GM12892 (cell line): ENCODE results near the gene ENKD1.
"Not testable (repeated sequence)": the region's sequence is repeated elsewhere in the genome, so short reads cannot be mapped to it uniquely, and the experiment has no call there.

Experiments used
- DNase-seq: peaks from one replicate; pipeline ENCODE4 v3.0.0; 2011; ENCODE audit not compliant: insufficient read length
- FAIRE-seq: peaks from 2 replicates; lab custom pipeline; 2011; peaks lifted over from hg19 to GRCh38; lab: Jason Lieb, UNC
- POLR2A ChIP-seq: IDR thresholded peaks from 2 replicates; pipeline ENCODE4 v1.6.1; 2011; ENCODE audit warnings: low read depth, low read length, control low read depth
- POLR2AphosphoS5 ChIP-seq: IDR thresholded peaks from 2 replicates; pipeline ENCODE4 v1.6.1; 2011; ENCODE audit warnings: low read depth, low read length, control low read depth
- TAF1 ChIP-seq: IDR thresholded peaks from 2 replicates; pipeline ENCODE4 v1.6.1; 2011; ENCODE audit warnings: low read depth, mild to moderate bottlenecking, control low read depth, low read length, borderline replicate concordance

The ENKD1 gene

DNA sequence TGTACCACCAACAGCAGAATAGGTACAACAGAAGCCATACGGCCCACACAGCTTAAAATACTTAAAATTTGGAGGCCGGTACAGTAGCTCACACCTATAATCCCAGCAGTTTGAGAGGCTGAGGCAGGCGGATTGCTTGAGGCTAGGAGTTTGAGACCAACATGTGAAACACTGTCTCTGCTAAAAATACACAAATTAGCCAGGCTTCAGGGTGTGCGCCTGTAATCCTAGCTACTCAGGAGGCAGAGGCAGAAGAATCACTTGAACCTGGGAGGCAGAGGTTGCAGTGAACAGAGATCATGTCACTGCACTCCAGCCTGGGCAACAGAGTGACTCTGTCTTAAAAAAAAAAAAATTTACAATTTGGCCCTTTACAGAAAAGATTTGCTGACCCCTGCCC, 35.6 kb upstream of the ENKD1 start:
- TF ChIP-seq POLR2AphosphoS5, result no peak
- TF ChIP-seq TAF1, result no peak
- TF ChIP-seq POLR2A, result no peak
- no peak for FAIRE-seq
- no peak for DNase-seq

DNA sequence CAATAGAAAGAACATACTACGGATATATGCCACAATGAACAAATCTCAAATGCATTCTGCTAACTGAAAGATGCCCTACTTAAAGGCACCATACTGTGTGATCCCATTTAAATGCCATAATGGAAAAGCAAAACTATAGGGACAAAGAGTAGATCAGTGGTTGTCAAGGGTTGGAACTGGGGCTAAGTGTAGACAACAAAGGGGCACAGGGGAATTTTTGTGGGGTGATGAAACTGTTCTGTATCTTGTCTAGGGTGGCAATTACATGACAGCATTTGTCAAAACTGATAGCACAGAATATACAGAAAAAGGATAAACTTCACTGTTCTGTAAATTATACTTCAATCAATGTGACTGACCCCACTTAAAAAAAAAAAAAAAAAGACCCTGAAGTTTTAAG, 34.9 kb upstream of the ENKD1 start:
- DNase-seq (no peak), FAIRE-seq (no peak)
- TF ChIP-seq POLR2AphosphoS5 (no peak), TAF1 (no peak), POLR2A (no peak)

DNA sequence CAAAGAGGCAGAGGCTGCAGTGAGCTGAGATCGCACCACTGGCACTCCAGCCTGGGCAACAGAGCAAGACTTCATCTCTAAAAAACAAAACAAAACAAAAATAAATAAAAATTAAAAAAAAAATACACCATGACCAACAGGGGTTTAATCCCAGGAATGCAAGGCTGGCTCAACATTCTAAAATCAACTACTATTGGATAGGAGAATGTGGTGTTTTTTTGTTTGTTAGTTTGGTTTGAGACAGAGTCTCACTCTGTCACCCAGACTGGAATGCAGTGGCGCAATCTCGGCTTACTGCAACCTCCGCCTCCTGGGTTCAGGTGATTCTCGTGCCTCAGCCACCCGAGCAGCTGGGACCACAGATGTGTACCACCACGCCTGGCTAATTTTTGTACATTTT, 32.7 kb upstream of the ENKD1 start:
- DNase-seq, result no peak
- TF ChIP-seq POLR2A, result no peak
- no peak for TF ChIP-seq POLR2AphosphoS5
- FAIRE-seq, result no peak

DNA sequence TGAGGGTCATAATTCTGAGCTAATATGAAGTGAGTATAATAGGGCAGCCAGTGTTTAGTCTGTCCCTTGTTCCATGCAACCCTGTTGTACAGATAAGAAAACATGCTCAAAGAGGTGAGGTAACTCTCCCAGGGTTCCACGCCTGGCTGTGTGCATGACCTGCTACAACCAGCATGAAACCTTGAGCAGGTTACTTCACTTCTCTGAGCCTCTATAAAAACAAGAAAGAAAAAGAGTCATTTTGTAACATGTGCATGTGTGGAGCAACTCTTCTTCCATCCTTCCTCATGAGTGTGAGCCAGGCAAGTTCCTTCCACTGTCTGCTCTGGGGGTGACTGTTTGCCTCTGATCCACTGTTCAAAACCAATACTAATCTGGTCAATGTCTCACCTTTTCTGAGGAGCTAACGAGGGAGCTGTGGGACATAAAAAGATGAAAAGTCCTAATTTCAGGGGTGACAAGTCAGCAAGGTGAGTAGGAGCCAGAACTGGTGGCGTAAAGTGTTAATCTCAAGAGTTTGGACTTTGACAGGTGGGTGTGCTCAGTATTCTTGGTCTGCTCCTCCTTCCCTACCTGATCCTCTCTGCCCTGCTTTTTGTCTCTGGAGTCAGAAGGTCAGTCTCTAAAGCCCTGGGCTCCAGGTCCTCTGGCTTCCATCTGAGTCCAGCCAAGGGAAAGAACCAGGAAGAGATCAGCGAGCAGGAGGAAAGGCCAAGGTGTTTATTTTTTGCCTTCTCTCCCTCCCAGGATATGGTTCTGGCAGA, 31.1 kb upstream of the ENKD1 start:
- DNase-seq (no peak), FAIRE-seq (no peak)
- TF ChIP-seq POLR2AphosphoS5, result no peak
- no peak for TF ChIP-seq POLR2A
- TF ChIP-seq TAF1, result no peak

DNA sequence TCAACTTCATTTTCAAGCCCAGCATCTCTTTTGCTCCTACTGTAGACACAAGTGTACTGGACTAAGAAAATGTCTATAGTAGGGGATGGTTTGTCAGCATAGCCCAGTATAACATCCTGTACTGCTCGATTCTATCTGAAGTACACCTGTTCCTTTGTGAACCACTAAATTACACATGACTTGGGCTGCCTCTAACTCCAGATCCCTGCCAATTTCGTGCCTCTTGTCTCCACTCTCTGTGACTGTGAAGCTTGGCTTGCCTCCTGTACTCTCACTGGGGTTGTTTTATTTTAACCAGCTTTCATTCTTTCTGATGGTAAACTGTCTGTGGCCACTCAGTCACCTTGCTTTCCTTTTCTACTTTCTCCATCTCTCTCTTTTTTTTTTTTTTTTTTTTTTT, 28.1 kb upstream of the ENKD1 start:
- no peak for DNase-seq
- TF ChIP-seq POLR2A (no peak), POLR2AphosphoS5 (no peak), TAF1 (no peak)
- no peak for FAIRE-seq

DNA sequence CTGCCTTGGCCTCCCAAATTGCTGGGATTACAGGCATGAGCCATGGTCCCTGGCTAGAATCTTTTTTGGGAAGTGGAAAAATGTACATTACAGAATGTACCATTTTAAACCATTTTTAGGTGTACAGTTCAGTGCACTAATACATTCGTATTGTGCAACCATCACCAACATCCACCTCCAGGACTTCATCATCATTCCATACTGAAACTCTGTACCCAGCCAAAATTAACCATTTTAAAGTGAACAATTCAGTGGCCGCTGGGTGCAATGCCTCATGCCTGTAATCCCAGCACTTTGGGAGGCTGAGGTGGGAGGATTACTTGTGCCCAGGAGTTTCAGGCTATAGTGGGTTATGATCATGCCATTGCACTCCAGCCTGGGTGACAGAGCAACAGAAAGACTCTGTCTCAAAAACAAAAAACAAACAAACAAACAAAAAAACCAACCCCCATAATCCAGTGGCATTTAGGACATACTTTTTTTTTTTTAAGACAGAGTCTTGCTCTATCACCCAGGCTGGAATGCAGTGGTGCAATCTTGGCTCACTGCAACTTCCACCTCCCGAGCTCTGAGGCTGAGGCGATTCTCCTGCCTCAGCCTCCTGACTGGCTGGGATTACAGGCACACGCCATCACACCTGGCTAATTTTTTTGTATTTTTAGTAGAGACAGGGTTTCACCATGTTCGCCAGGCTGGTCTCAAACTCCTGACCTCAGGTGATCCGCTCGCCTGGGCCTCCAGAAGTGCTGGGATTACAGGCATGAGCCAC, 27.2 kb upstream of the ENKD1 start:
- FAIRE-seq, DNase-seq: not testable (repeated sequence)

DNA sequence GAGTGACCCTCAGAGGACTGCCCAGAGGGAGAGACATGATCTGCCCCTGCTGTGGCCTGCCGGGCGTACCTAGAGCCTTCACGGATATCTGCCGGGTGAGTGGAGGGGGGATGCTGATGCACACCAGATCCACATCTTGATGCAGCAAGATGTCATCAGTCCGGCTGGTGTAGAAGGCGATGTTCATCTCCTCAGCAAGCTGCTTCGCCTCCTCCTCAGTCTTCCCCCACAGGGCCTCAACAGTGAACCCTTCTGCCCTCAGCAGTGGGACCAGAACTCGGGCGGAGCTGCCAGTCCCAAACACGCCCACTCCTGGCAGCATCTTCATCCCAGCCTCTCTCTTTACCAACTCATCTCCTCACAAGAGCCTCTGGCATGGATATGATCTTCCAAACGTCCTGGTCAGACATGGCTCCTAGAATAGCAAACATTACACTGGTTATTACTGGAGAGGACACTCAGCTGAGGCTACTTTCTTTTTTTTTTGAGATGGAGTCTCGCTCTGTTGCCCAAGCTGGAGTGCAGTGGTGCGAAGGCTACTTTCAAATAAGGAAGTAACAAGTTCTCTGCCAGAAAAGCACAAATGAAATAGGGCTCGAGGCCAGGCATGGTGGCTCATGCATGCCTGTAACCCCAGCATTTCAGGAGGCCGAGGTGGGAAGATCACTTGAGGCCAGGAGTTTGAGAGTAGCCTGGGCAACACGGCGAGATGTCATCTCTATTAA, 19.0 kb upstream of the ENKD1 start:
- FAIRE-seq, result no peak
- no peak for DNase-seq
- TF ChIP-seq POLR2AphosphoS5, result no peak
- TF ChIP-seq TAF1, result no peak
- TF ChIP-seq POLR2A, result no peak

DNA sequence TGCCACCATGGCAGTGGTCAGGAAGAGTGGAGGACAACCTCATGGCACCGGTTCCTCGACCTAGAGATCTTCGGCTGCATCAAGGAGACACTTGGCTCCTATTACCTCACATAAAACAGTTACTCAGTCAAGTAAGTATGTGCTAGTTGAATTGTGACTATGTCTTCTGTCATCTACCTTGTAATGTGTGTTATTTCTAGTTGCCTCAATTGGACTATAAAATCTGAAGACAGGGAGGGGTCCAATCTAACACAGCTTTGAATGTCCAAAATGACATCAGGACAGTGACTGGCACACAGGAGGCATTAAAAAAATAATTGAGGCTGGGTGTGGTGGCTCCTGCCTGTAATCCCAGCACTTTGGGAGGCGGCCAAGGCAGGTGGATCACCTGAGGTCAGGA, 17.2 kb upstream of the ENKD1 start:
- DNase-seq, result no peak
- no peak for FAIRE-seq
- TF ChIP-seq POLR2A, result no peak
- TF ChIP-seq TAF1, result no peak
- TF ChIP-seq POLR2AphosphoS5, result no peak

DNA sequence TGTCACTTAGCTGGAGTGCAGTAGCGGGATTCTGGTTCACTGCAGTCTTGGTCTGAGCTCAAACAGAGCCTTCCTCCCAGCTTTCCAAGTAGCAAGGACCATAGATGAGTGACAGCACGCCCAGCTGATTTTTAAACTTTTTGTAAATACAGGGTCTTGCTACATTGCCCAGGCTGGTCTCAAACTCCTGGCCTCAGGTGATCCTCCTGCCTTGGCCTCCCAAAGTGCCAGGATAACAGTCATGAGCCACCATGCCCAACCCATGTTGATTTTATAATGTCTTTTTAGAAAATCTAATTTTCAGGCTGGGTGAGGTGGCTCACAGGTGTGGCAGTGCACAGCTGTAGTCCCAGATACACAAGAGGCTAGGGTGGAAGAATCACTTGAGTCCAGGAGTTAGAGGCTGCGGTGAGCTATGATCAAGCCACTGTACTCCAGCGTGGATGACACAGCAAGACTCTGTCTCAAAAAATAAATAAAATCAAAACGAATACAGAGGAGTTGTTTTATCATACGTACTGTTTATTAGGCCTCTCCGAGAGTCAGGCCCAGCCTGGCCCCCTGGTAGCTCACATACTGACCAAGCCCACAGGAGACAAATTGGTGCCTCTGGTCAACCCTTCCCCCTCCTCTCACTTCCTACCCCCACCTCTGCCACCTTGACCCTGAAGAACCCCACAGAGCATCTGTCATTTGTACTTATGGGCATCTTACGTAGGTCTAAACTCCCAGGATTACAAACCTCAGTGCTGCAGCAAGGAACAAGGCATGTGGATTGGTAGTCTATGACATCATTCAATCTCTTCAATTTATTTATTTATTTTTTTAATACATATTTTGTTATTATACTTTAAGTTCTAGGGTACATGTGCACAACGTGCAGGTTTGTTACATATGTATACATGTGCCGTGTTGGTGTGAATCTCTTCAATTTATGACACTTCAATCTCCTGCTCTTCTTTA, 13.7 kb upstream of the ENKD1 start:
- FAIRE-seq, result no peak
- no peak for DNase-seq
- TF ChIP-seq TAF1, result no peak
- TF ChIP-seq POLR2A, result no peak
- no peak for TF ChIP-seq POLR2AphosphoS5

DNA sequence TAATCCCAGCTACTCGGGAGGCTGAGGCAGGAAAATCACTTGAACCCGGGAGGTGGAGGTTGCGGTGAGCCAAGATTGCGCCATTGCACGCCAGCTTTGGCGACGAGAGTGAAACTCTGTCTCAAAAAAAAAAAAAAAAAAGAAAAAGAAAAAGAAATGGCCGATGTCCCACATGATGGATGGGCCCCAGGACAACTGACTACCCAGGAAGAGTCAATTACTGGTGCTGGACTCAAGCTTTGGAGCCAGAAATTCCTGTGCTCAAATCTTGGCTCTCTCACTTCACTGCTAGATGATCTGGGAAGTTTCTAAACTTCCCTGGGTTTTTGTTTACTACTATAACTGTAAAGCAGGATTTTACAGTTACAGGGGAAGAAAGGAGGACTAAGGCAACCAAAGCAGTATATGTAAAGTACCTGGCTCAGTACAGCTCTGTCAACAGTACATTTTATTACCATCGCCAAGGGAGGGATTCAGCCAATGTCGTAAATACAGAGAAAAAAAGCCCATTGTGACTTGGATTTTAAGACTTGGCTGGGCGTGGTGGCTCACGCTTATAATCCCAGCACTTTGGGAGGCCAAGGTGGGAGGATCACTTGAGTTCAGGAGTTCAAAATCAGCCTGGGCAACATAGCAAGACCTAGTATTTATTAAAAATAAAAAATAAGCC, 11.9 kb upstream of the ENKD1 start:
- no peak for DNase-seq
- FAIRE-seq, result no peak
- TF ChIP-seq POLR2A (no peak), POLR2AphosphoS5 (no peak), TAF1 (no peak)

DNA sequence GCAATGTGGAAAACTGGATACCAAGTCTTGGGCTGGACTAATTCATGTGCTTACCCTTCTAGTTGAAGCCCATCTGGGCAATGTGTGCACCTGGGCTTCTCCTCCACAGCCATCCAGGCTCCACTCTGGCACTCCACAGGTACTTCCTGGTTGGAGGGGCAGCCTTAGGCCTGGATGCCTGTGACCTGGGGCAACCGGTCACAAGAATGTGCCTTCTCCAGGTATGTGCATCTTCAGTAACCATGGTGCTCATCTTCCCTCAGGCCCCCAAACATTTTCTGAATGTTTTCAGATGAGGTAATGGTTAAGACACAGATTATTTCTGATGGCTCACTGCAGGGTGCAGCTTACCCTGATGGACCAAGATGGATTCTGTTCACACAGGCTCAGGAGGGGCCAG, 11.2 kb upstream of the ENKD1 start:
- TF ChIP-seq POLR2A (no peak), POLR2AphosphoS5 (no peak), TAF1 (no peak)
- FAIRE-seq (no peak), DNase-seq (no peak)
